Brain microvascular endothelial cell (primary cell): Measurements from ENCODE around the gene BHLHA15.

Experiments
- DNase-seq: peaks from one replicate; pipeline ENCODE4 v3.0.0-alpha.2; 2020
- H3K27ac ChIP-seq: fragments of 250-450 bp; sonication (Bioruptor Pico); 2 replicates; pipeline ENCODE4 v1.5.1; 2020; ENCODE audit warnings: mild to moderate bottlenecking, moderate library complexity
- H3K27me3 ChIP-seq: fragments of 250-450 bp; sonication (Bioruptor Pico); replicated peaks from 2 replicates; pipeline ENCODE4 v1.5.1; 2020; ENCODE audit warnings: mild to moderate bottlenecking
- H3K36me3 ChIP-seq: fragments of 250-450 bp; sonication (Bioruptor Pico); replicated peaks from 2 replicates; pipeline ENCODE4 v1.5.1; 2020; ENCODE audit warnings: mild to moderate bottlenecking
- H3K4me3 ChIP-seq: 2 replicates; pipeline ENCODE4 v1.5.1; 2011; ENCODE audit warnings: low read depth, mild to moderate bottlenecking, control low read depth, low read length, moderate library complexity
- CTCF ChIP-seq: IDR thresholded peaks from 2 replicates; pipeline ENCODE4 v1.5.1; 2011; ENCODE audit warnings: low read depth, mild to moderate bottlenecking, moderate library complexity, low read length, control low read depth, inconsistent platforms; ENCODE audit errors: missing control alignments
- in situ Hi-C: cut with HindIII; loops from 2 replicates; pipeline ENCODE4 v1.10.0; 2017; ENCODE audit warnings: low sequenced_read_pairs, low pct_ligation_motif_present

Gene BHLHA15

GRCh38 chr7:98232799-98233198 lies 21.6 kb downstream of the BHLHA15 start:
- DNase-seq, result no peak
- TF ChIP-seq CTCF, result no peak
- in situ Hi-C loops, result no loop called here
- Histone ChIP-seq H3K36me3 (peaks cover 6% of the 10 kb centered on the region), H3K27ac (no peak overlapping the region), H3K27me3 (no peaks in the 10 kb centered on the region), H3K4me3 (no peak overlapping the region)

- in situ Hi-C loops, result no loop called here
- H3K36me3 ChIP-seq, result peaks cover 4% of the 10 kb centered on the region
- H3K4me3 ChIP-seq, result no peak overlapping the region
- DNase-seq, result no peak
- TF ChIP-seq CTCF, result no peak
- no peak overlapping the region for H3K27ac ChIP-seq
- no peaks in the 10 kb centered on the region for H3K27me3 ChIP-seq
These were observed 22.2 kb downstream of the BHLHA15 start for GRCh38 chr7:98233219-98234070.

- TF ChIP-seq CTCF, result peak; percentile 19
- H3K36me3 ChIP-seq, result peaks cover 9% of the 10 kb centered on the region
- H3K27ac ChIP-seq, result no peak overlapping the region
- peak; percentile 23 for DNase-seq
- no peak overlapping the region for H3K4me3 ChIP-seq
- no peaks in the 10 kb centered on the region for H3K27me3 ChIP-seq
- in situ Hi-C loops, result no loop called here
These were observed 23.3 kb downstream of the BHLHA15 start for GRCh38 chr7:98234429-98235147.

GRCh38 chr7:98235901-98236300 lies 24.7 kb downstream of the BHLHA15 start:
- Histone ChIP-seq H3K27me3 (no peaks in the 10 kb centered on the region), H3K4me3 (no peak overlapping the region), H3K36me3 (peaks cover 15% of the 10 kb centered on the region), H3K27ac (no peak overlapping the region)
- TF ChIP-seq CTCF, result no peak
- DNase-seq, result no peak
- in situ Hi-C loops, result no loop called here

- no peaks in the 10 kb centered on the region for H3K27me3 ChIP-seq
- in situ Hi-C loops, result no loop called here
- no peak for TF ChIP-seq CTCF
- DNase-seq, result no peak
- H3K27ac ChIP-seq, result no peak overlapping the region
- H3K36me3 ChIP-seq, result peaks cover 15% of the 10 kb centered on the region
- H3K4me3 ChIP-seq, result no peak overlapping the region
These were observed 25.3 kb downstream of the BHLHA15 start for GRCh38 chr7:98236355-98237185.
